PC-9 (cell line): ENCODE measurements around the gene AKR1C4.

Experiments used
- EZH2 ChIP-seq: fragments of 200-600 bp; sonication (generic); IDR thresholded peaks from 2 replicates; pipeline ENCODE4 v1.8.0; 2017; ENCODE audit warnings: antibody characterized with exemption, low read depth
- TF ChIP-seq, protein P1 (sequence below): fragments of 200-600 bp; sonication (generic); conservative IDR thresholded peaks from 2 replicates; pipeline ENCODE4 v1.6.1; 2017; ENCODE audit warnings: mixed run types, antibody characterized with exemption, mild to moderate bottlenecking, moderate library complexity

DNA sequence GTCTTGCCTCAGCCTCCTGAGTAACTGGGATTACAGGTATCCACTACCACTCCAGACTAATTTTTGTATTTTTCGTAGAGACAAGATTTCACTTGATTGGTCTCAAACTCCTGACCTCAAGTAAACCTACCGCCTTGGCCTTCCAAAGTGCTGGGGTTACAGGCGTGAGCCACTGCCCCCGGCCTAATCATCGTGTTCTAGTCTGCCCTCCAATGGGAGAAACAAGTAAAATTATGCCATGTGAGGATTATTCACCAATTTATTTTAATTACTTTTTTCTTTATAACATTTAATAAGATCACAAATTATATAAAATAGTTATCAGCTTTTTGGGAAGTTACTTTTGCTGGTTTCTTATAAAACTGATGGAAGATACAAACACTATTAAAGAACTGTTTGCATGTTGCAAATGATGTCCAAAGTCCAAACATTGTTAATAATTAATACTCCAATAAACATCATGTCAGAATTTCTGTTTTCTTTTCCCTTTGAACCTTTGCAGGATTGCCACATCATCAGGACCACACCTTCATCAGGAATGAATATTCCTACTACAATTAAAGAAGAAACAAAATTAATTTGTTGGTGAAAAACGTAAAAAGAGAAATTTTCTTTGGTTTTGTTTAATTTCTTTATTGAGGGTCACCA lies 786 bp upstream of the AKR1C4 start:
- TF ChIP-seq, protein P1, sequence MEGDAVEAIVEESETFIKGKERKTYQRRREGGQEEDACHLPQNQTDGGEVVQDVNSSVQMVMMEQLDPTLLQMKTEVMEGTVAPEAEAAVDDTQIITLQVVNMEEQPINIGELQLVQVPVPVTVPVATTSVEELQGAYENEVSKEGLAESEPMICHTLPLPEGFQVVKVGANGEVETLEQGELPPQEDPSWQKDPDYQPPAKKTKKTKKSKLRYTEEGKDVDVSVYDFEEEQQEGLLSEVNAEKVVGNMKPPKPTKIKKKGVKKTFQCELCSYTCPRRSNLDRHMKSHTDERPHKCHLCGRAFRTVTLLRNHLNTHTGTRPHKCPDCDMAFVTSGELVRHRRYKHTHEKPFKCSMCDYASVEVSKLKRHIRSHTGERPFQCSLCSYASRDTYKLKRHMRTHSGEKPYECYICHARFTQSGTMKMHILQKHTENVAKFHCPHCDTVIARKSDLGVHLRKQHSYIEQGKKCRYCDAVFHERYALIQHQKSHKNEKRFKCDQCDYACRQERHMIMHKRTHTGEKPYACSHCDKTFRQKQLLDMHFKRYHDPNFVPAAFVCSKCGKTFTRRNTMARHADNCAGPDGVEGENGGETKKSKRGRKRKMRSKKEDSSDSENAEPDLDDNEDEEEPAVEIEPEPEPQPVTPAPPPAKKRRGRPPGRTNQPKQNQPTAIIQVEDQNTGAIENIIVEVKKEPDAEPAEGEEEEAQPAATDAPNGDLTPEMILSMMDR = no peak
- TF ChIP-seq EZH2 = no peak
